Measurements from ENCODE around the gene CAMK2D.

DNA sequence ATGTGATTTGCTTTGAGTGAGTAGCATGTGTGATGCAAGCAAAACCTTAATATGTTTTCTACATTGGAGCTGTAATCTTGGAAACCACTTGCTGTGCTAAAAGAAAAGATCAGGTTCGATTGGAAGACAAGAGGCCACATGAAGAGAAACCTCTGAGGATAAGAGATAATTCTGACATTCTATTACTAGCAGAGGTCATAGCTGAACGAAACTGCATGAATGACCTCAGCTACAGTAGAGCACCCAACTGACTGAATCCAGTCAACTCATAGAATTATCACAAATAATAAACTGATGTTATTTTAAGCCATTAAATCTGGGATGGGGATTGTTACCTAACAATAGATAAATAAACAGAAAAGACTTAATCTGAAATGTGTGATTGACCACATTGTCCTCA lies 147.1 kb downstream of the CAMK2D start:
- no peak for TF ChIP-seq PAX5 (IDR thresholded peaks at IDR 0.05; ENCODE audit: insufficient read depth, low read length, severe bottlenecking)
- no peak for TF ChIP-seq TAF1 (IDR thresholded peaks at IDR 0.05; ENCODE audit: low read depth, low read length)
